K562 (cell line): ENCODE data around the gene NYAP2. TPM values are rescaled to one million over a fixed set of nuclear protein-coding genes. Genes with fewer than 3 reads are reported as not detected.

Experiments
- ATAC-seq: fragments of 200-7000 bp; cut with Tn5 transposase; 3 replicates; pipeline ENCODE4 v1.9.1; 2020; ENCODE audit warnings: moderate library complexity
- BruUV-seq: library from RNA; stranded (reverse); fragments of 400-500 nt; replicated peaks from 2 replicates; lab custom pipeline; 2021; lab: Mats Ljungman, UMichigan
- CTCF ChIA-PET: fragments of 300-600 bp; formaldehyde crosslinking; extraction: SDS; loops from one replicate; lab custom pipeline; 2021; ENCODE audit warnings: low intra/inter-chr PET ratio; lab: Yijun Ruan, JAX
- POLR2A ChIA-PET: fragments of 300-600, 350-650 bp; sonication (Branson Sonifier 250); formaldehyde crosslinking; extraction: SDS; loops from one replicate; lab custom pipeline; 2021; ENCODE audit warnings: antibody characterized with exemption, inconsistent platforms; lab: Yijun Ruan, JAX
- DNase-seq, 4 experiments: peaks; one replicate each; pipeline versions ENCODE4 v3.0.0 to v3.0.0-alpha.2; 2011 to 2018; ENCODE audit warnings: low spot score in 3 of 4, mixed read lengths in 3 of 4; ENCODE audit errors: extremely low read depth in 1 of 4
- FAIRE-seq: peaks from 2 replicates; lab custom pipeline; 2011; peaks lifted over from hg19 to GRCh38; lab: Jason Lieb, UNC
- H2AFZ ChIP-seq: 2 replicates; pipeline ENCODE4 v1.6.0; 2011; ENCODE audit warnings: low read depth, low read length, control low read depth, inconsistent platforms
- H3K27ac ChIP-seq: fragments of 200-600 bp; 3 replicates; pipeline ENCODE4 v1.8.0; 2011; ENCODE audit warnings: low read depth, mild to moderate bottlenecking, control low read depth, inconsistent platforms, low read length, moderate library complexity, mixed read lengths; ENCODE audit errors: extremely low read depth
- H3K27me3 ChIP-seq, 2 experiments: fragments of 300-600 bp in 1 of 2; 2 replicates in 1 of 2; 3 replicates in 1 of 2; pipeline versions ENCODE4 v1.6.0 to v1.8.0; 2011; ENCODE audit warnings: inconsistent platforms in 2 of 2, low read length in 2 of 2, mild to moderate bottlenecking in 1 of 2, mixed read lengths in 1 of 2, moderate library complexity in 1 of 2; ENCODE audit not compliant: control insufficient read depth in 2 of 2, insufficient read depth in 2 of 2
- H3K36me3 ChIP-seq: fragments of 300-600 bp; 3 replicates; pipeline ENCODE4 v1.8.0; 2011; ENCODE audit warnings: mild to moderate bottlenecking, low read length, inconsistent platforms; ENCODE audit not compliant: control insufficient read depth, insufficient read depth
- H3K4me1 ChIP-seq, 2 experiments: fragments of 200-600 bp in 1 of 2; replicated peaks in 1 of 2; 2 replicates in 1 of 2; 3 replicates in 1 of 2; pipeline versions ENCODE4 v1.5.1 to v1.8.0; 2011; ENCODE audit warnings: inconsistent platforms in 2 of 2, low read length in 2 of 2, mild to moderate bottlenecking in 1 of 2, mixed read lengths in 1 of 2, moderate library complexity in 1 of 2; ENCODE audit not compliant: control insufficient read depth in 2 of 2, insufficient read depth in 2 of 2
- H3K4me2 ChIP-seq: 2 replicates; pipeline ENCODE4 v1.6.1; 2011; ENCODE audit warnings: low read length, control low read depth, inconsistent platforms, mixed read lengths; ENCODE audit not compliant: insufficient read depth
- H3K4me3 ChIP-seq: fragments of 200-600 bp; sonication (generic), shearing (Covaris generic); 2 replicates; pipeline ENCODE4 v1.5.1; 2016; ENCODE audit warnings: control low read depth, inconsistent platforms
- H3K79me2 ChIP-seq: fragments of 200-600 bp; 3 replicates; pipeline ENCODE4 v1.8.0; 2011; ENCODE audit warnings: low read length, inconsistent platforms; ENCODE audit not compliant: control insufficient read depth, insufficient read depth
- H3K9ac ChIP-seq, 2 experiments: 2 replicates each; pipeline versions ENCODE4 v1.6.0 to v1.6.1; 2011; ENCODE audit warnings: low read depth in 2 of 2, low read length in 2 of 2, control low read depth in 1 of 2, inconsistent platforms in 1 of 2, mild to moderate bottlenecking in 1 of 2, mixed read lengths in 1 of 2; ENCODE audit not compliant: insufficient read depth in 1 of 2
- H3K9me1 ChIP-seq: one replicate; pipeline ENCODE4 v1.6.0; 2011; ENCODE audit warnings: inconsistent platforms, mild to moderate bottlenecking, low read length, moderate library complexity; ENCODE audit not compliant: control insufficient read depth, insufficient read depth
- H3K9me3 ChIP-seq: replicated peaks from 2 replicates; pipeline ENCODE4 v1.5.1; 2011; ENCODE audit warnings: low read depth, low read length, inconsistent platforms; ENCODE audit not compliant: control insufficient read depth, insufficient read depth
- H4K20me1 ChIP-seq: replicated peaks from 2 replicates; pipeline ENCODE4 v1.6.1; 2011; ENCODE audit warnings: low read length, inconsistent platforms, mixed read lengths; ENCODE audit not compliant: control insufficient read depth, insufficient read depth
- ARHGAP35 ChIP-seq: fragments of 450-650 bp; IDR thresholded peaks from 2 replicates; pipeline ENCODE4 v1.6.1; 2018; ENCODE audit not compliant: partially characterized antibody
- DNMT1 ChIP-seq: fragments of 450-650 bp; IDR thresholded peaks from 2 replicates; pipeline ENCODE4 v1.6.1; 2016; ENCODE audit warnings: antibody characterized with exemption, mild to moderate bottlenecking
- IFI16 ChIP-seq: fragments of 250-450 bp; sonication (Bioruptor Pico); IDR thresholded peaks from 2 replicates; pipeline ENCODE4 v2.1.2; 2022; ENCODE audit warnings: mild to moderate bottlenecking, inconsistent platforms
- KLF10 ChIP-seq: fragments of 250-450 bp; sonication (Bioruptor Pico); IDR thresholded peaks from 2 replicates; pipeline ENCODE4 v1.6.1; 2021; ENCODE audit warnings: matching md5 sums
- KLF16 ChIP-seq: IDR thresholded peaks from 2 replicates; pipeline ENCODE4 v1.6.1; 2016; ENCODE audit warnings: antibody characterized with exemption
- MBD2 ChIP-seq: sonication (generic); IDR thresholded peaks from 2 replicates; pipeline ENCODE4 v1.6.1; 2016; ENCODE audit warnings: low read depth, borderline replicate concordance
- POLR2G ChIP-seq: fragments of 200-400 bp; formaldehyde crosslinking; IDR thresholded peaks from 2 replicates; pipeline ENCODE4 v1.6.1; 2017; ENCODE audit warnings: low read depth, mild to moderate bottlenecking, antibody characterized with exemption, low read length, moderate library complexity
- SIRT6 ChIP-seq: IDR thresholded peaks from one replicate; pipeline ENCODE4 v1.6.1; 2012; ENCODE audit warnings: low read depth, mild to moderate bottlenecking, control low read depth, inconsistent platforms, low read length, moderate library complexity
- TBL1XR1 ChIP-seq, 2 experiments: IDR thresholded peaks; 2 replicates each; pipeline ENCODE4 v1.6.1; 2012; ENCODE audit warnings: improper control_type of control experiment in 2 of 2, low read length in 2 of 2, mild to moderate bottlenecking in 1 of 2
- TFAM ChIP-seq: fragments of 250-450 bp; sonication (Bioruptor Pico); conservative IDR thresholded peaks from 2 replicates; pipeline ENCODE4 v1.5.0; 2021; ENCODE audit warnings: mild to moderate bottlenecking, moderate library complexity
- TGIF2 ChIP-seq: sonication (generic); formaldehyde crosslinking; IDR thresholded peaks from 2 replicates; pipeline ENCODE4 v1.8.1; 2022; ENCODE audit warnings: mild to moderate bottlenecking, missing genetic modification reagents, moderate library complexity
- ZC3H11A ChIP-seq: IDR thresholded peaks from 2 replicates; pipeline ENCODE4 v1.6.1; 2012; ENCODE audit warnings: low read depth, low read length, improper control_type of control experiment
- ZNF224 ChIP-seq: sonication (generic); formaldehyde crosslinking; IDR thresholded peaks from 2 replicates; pipeline ENCODE4 v1.8.0; 2022; ENCODE audit warnings: mild to moderate bottlenecking, missing genetic modification reagents
- ZNF507 ChIP-seq: conservative IDR thresholded peaks from 2 replicates; pipeline ENCODE4 v1.6.1; 2017; ENCODE audit warnings: missing genetic modification characterization, missing compliant biosample characterization
- ZNF77 ChIP-seq: fragments of 250-450 bp; sonication (Bioruptor Pico); IDR thresholded peaks from 2 replicates; pipeline ENCODE4 v1.5.0; 2020
- WGBS: fragments of 100-300 bp; shearing (Covaris generic); methylation state at CpG from one replicate; pipeline ENCODE4 v1.1.6; 2016; ENCODE audit warnings: low coverage, mixed read lengths; ENCODE audit not compliant: insufficient coverage; ENCODE audit errors: missing lambda C conversion rate; 5-methylcytosine and 5-hydroxymethylcytosine counted together
- in situ Hi-C: fragments of 300-500 bp; cut with MboI; formaldehyde crosslinking; loops from 4 replicates; pipeline ENCODE4 v1.15.0; 2018; ENCODE audit warnings: inconsistent platforms, mixed read lengths
- intact Hi-C: fragments of 100-400 bp; cut with micrococcal nuclease; formaldehyde crosslinking; loops from 2 replicates; pipeline ENCODE4 v1.14.2; 2022
- polyA plus RNA-seq, 8 experiments: library from polyadenylated mRNA; depleted of rRNA in 4 of 8; stranded (reverse) in 5 of 8; unstranded in 3 of 8; fragments of >200 nt; fragmentation: Nextera tagmentation in 2 of 8; fragmentation: Illumina TruSeq in 1 of 8; extraction: Ambion mirVana in 2 of 8; extraction: Trizol in 1 of 8; gene quantifications; 2 replicates each; pipeline versions ENCODE4 v1.2.1 to v1.2.3, GENCODE V29; 2011 to 2014; ENCODE audit warnings: inconsistent platforms in 1 of 8, missing spikeins in 1 of 8
- total RNA-seq, 7 experiments: library from RNA; depleted of rRNA in 6 of 7; stranded (reverse); fragments of >200 nt in 6 of 7; fragmentation: Illumina TruSeq in 2 of 7; extraction: Trizol in 2 of 7; gene quantifications; 2 replicates each; pipeline versions ENCODE4 v1.2.1 to v1.2.3, GENCODE V29; 2011 to 2021; ENCODE audit warnings: low replicate concordance in 1 of 7
- TF ChIP-seq, protein P1 (sequence below): fragments of 250-450 bp; sonication (Bioruptor Pico); IDR thresholded peaks from 2 replicates; pipeline ENCODE4 v1.8.0; 2021; ENCODE audit warnings: moderate library complexity, mild to moderate bottlenecking, inconsistent platforms
- TF ChIP-seq, protein P2 (sequence below): fragments of 450-650 bp; IDR thresholded peaks from 2 replicates; pipeline ENCODE4 v1.6.1; 2016; ENCODE audit warnings: low read depth, mild to moderate bottlenecking, moderate library complexity
- TF ChIP-seq, protein P3 (sequence below): sonication (generic); formaldehyde crosslinking; IDR thresholded peaks from 2 replicates; pipeline ENCODE4 v1.8.1; 2022; ENCODE audit warnings: missing genetic modification reagents

NYAP2 gene
- total and polyA plus RNA-seq, 9 of the 15 experiments (the other 6 are each of a cell fraction or from before 2014, with no cell fraction given): 0.03 to 0.04 (median 0.04) TPM; not detected in 3

DNA sequence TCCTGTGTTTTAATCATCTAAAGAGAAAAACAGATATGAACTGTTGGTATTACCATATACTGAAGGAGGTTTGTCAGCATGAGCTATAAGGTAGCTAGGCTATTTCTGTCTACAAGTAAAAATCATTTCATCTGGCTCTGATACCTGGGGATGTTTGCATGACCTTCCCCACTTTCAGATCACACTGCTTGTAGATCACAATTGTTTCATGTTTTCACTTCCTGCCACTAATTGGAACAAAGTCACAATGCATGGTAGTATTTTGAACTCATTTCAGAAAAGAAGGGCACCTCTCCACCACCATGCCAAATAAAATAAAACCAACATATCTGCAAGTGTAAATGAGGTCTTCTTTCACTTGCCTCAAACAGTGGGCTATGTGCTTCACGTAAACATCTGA, 37.8 kb downstream of the NYAP2 start:
- no peaks in the 10 kb centered on the region for H3K27me3 ChIP-seq
- no peak for DNase-seq
- ChIA-PET POLR2A (no interaction called here), CTCF (no interaction called here)
- intact Hi-C loops: no loop called here
- ATAC-seq: no peak
- WGBS: 0% methylated on average over 1 of the region's 1 CpG
- no peak overlapping the region for H2AFZ ChIP-seq
- H3K9me1 ChIP-seq: no peaks in the 10 kb centered on the region
- H3K4me1 ChIP-seq: no peaks in the 10 kb centered on the region
- no peak overlapping the region for H3K4me3 ChIP-seq
- in situ Hi-C loops: no loop called here
- no peak overlapping the region for H3K9ac ChIP-seq
- H4K20me1 ChIP-seq: no peaks in the 10 kb centered on the region
- BruUV-seq: no TSS peak
- no peak overlapping the region for H3K27ac ChIP-seq
- no peaks in the 10 kb centered on the region for H3K9me3 ChIP-seq
- no peaks in the 10 kb centered on the region for H3K79me2 ChIP-seq
- no peak overlapping the region for H3K4me2 ChIP-seq
- no peak for FAIRE-seq
- TF ChIP-seq ZC3H11A (no peak), ZNF77 (CRISPR knock-in tag) (no peak), DNMT1 (no peak), ZNF507 (tag) (no peak), TBL1XR1 (IDR thresholded peaks at IDR 0.05; ENCODE audit: low read length in 2 of 2) (no peak), POLR2G (no peak), ARHGAP35 (no peak), MBD2 (no peak), IFI16 (CRISPR knock-in tag) (no peak), KLF10 (CRISPR knock-in tag) (no peak), TGIF2 (CRISPR knock-in tag) (no peak), KLF16 (no peak), SIRT6 (no peak), TFAM (CRISPR knock-in tag) (no peak), ZNF224 (no peak)
- TF ChIP-seq, protein P1, sequence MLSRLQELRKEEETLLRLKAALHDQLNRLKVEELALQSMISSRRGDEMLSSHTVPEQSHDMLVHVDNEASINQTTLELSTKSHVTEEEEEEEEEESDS (CRISPR knock-in tag): no peak
- TF ChIP-seq, protein P2, sequence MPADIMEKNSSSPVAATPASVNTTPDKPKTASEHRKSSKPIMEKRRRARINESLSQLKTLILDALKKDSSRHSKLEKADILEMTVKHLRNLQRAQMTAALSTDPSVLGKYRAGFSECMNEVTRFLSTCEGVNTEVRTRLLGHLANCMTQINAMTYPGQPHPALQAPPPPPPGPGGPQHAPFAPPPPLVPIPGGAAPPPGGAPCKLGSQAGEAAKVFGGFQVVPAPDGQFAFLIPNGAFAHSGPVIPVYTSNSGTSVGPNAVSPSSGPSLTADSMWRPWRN: no peak
- TF ChIP-seq, protein P3, sequence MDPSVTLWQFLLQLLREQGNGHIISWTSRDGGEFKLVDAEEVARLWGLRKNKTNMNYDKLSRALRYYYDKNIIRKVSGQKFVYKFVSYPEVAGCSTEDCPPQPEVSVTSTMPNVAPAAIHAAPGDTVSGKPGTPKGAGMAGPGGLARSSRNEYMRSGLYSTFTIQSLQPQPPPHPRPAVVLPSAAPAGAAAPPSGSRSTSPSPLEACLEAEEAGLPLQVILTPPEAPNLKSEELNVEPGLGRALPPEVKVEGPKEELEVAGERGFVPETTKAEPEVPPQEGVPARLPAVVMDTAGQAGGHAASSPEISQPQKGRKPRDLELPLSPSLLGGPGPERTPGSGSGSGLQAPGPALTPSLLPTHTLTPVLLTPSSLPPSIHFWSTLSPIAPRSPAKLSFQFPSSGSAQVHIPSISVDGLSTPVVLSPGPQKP: no peak
- TF ChIP-seq, all 486 proteins: peak for 0
- H3K36me3 ChIP-seq: no peaks in the 10 kb centered on the region
